ENCODE results near the gene PPP1R1C.

GRCh38 chr2:181948227-181948626, 37.4 kb upstream of the PPP1R1C start:
- TF ChIP-seq POLR2A (IDR thresholded peaks at IDR 0.05; ENCODE audit: low read depth) (no peak), CTCF (IDR thresholded peaks at IDR 0.05) (no peak)

All from esophagus muscularis mucosa (tissue), 3 donors.